Activated CD8-positive, alpha-beta memory T cell treated with anti-CD3 and anti-CD28 coated beads, Interleukin-2, amount 50 U/mL, for 1 hour (primary cell): Measurements from ENCODE around the gene PPP1R26.
"Not testable (repeated sequence)": the region's sequence is repeated elsewhere in the genome, so short reads cannot be mapped to it uniquely, and the experiment has no call there.

Experiments
- DNase-seq: peaks from one replicate; pipeline ENCODE4 v3.0.0-alpha.2; 2020; ENCODE audit errors: extremely low read depth

Gene PPP1R26

GRCh38 chr9:135503371-135504261, 24.0 kb downstream of the PPP1R26 start:
- DNase-seq = no peak

- no peak for DNase-seq
Observed at GRCh38 chr9:135504262-135505243, 25.0 kb downstream of the PPP1R26 start.

- DNase-seq = no peak
Observed at GRCh38 chr9:135505406-135506187, 26.0 kb downstream of the PPP1R26 start.

- DNase-seq = no peak
Observed at GRCh38 chr9:135506327-135507103, 26.9 kb downstream of the PPP1R26 start.

GRCh38 chr9:135507104-135508035, 27.8 kb downstream of the PPP1R26 start:
- no peak for DNase-seq

- no peak for DNase-seq
Observed at GRCh38 chr9:135508211-135508820, 28.7 kb downstream of the PPP1R26 start.

GRCh38 chr9:135509458-135509857, 29.9 kb downstream of the PPP1R26 start:
- no peak for DNase-seq

GRCh38 chr9:135512241-135512603, 32.6 kb downstream of the PPP1R26 start:
- no peak for DNase-seq

GRCh38 chr9:135512904-135513303, 33.3 kb downstream of the PPP1R26 start:
- no peak for DNase-seq

- DNase-seq = no peak
Observed at GRCh38 chr9:135513351-135513846, 33.8 kb downstream of the PPP1R26 start.

GRCh38 chr9:135513906-135514305, 34.3 kb downstream of the PPP1R26 start:
- not testable (repeated sequence) for DNase-seq

- DNase-seq = no peak
Observed at GRCh38 chr9:135514342-135515082, 34.9 kb downstream of the PPP1R26 start.

GRCh38 chr9:135515083-135515951, 35.7 kb downstream of the PPP1R26 start:
- no peak for DNase-seq

GRCh38 chr9:135516132-135516860, 36.7 kb downstream of the PPP1R26 start:
- no peak for DNase-seq

- no peak for DNase-seq
Observed at GRCh38 chr9:135517407-135517822, 37.8 kb downstream of the PPP1R26 start.

GRCh38 chr9:135519179-135519971, 39.8 kb downstream of the PPP1R26 start:
- DNase-seq = no peak
